ENCODE data around the gene B4GALT4.

The B4GALT4 gene

DNA sequence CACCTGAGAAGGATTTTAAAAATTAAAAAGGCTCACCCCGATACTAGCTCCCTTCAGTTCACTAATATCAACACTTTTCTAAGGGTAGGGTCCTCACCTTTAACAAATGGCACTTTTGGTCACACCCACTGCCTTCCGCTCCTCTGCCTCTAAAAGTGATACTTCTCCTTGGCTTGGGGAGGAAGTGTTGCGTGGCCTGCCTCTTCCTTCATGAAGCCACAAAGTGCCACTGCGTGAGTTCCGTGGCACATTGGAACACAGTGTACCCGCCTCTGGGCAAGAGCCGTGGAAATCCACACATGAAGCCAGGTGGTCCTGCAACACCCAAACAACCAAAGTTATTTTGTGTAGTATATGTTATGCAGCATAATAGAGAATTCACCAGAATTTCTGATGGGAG lies 3.9 kb downstream of the B4GALT4 start:
- no peak for DNase-seq

DNA sequence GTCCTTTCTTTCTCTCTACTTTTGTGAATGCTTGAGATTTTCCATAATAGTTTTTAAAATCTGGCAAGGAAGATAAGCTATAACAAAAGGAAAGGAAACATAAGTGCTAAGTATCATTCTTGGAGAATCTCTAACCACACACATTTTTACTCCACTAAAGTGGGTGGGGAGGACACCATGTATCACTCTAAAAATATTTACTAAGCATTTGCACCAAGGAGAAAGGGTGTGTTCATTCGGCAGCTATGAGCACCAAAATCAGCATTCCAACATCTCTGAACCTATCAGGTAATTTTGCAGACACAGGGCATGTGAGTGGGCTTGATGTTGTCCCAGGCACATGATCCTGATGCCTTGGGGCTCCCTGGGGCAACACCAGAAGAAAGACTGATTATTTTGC lies 5.5 kb downstream of the B4GALT4 start:
- DNase-seq = no peak

DNA sequence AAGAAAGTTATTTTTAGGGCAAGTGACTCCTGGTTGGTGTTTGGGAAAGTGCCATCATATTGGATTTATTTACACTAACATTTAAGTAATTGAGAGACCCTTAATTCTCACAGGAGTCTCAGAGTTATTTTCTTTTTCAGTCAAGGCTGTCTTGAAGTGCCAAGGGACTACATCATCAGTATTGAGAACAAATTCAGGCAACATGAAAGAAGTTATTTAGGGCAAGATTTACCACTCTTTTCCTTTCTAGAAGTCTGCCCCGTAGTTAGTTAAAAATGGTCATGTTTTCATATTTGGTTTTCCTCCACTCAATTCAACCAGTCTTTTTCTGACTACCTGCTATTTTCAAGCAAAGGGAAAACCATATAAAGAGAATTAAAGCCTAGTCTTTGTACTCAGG lies 6.1 kb downstream of the B4GALT4 start:
- DNase-seq = no peak

DNA sequence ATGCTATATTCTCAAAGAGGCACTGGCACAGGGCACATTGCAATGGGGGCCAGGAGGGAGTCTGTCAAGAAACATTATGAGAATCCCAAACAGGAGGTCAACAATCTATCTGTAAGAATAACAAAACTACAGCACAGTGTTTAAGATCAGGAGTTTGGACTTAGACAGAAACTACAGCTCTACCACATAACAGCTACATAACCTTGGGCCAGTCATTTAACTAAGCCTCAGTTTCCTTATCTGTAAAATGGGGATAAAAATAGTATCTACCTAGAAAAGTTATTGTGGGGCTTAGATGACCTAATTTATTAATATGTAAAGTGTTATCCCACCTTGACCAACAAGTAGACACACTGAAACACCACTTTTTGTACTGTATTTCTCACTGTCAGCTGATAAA lies 9.9 kb downstream of the B4GALT4 start:
- DNase-seq = no peak

DNA sequence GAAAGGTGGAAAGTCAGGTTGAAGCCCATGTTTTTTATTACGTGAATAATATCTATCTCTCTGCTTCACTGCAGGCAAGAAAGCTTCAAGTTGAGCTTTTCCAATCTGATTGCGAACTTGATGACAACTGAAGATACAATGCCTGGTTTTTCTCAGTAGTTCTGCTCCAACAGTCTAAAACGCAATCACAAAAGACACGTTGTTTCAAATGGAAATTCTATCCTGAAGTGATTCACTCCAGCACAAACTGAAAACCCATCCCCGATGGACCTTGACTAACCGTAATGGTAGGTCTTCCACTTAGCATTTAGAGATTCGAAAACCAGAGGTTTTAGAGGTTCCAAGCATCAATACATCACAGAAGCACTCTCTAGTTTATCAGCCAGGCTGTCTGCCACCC lies 10.6 kb downstream of the B4GALT4 start:
- no peak for DNase-seq

DNA sequence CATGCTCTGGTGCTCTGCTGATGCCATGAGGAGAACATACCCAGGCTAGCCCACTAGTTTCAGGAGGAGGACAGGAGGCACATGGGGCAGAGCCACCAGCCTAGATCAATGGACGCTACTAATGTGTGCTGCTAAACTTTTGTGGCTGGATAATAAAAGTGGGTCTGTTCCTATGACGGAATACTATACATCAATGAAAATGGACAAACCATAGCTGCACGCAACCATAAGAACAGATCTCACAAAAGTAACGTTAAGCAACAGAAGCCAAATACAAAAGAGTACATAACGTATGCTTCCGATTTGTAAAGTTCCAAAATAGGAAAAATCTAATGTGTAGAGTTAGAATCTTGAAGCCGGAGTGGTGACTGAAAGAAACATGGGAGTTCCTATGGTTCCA lies 11.5 kb downstream of the B4GALT4 start:
- DNase-seq = no peak

DNA sequence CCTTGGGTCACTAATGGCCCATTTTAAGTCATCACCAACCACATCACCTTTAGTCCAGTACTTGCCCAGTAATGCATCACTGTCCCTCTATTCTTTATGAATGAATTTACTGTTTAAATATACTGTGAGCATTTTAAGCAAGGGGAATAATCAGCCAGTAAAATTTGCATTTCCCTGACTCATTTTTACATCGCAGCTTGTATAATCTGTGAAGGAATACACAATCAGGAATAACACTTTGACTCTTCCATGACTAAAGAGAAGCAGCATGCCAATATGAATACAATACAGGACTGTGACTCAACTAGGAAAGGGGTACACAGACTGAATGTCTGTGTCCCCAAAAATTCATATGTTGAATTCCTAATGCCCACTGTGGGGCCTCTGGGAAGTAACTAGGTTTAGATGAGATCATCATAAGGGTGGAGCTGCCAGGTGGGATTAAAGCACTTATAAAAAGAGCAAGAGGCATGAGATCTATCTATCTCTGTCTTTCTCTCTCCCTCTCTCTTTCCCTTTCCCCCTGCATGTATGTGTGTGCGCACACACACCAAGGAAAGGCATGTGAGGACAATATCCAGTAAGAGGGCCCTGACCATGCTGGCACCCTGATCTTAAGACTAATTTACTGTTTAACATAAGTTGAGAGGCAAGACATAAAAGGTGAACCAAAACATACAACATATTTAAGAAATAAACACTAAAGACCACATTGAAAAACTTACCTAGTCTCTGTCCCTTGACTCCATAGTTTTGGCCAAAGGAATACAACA lies 12.1 kb downstream of the B4GALT4 start:
- DNase-seq = no peak

DNA sequence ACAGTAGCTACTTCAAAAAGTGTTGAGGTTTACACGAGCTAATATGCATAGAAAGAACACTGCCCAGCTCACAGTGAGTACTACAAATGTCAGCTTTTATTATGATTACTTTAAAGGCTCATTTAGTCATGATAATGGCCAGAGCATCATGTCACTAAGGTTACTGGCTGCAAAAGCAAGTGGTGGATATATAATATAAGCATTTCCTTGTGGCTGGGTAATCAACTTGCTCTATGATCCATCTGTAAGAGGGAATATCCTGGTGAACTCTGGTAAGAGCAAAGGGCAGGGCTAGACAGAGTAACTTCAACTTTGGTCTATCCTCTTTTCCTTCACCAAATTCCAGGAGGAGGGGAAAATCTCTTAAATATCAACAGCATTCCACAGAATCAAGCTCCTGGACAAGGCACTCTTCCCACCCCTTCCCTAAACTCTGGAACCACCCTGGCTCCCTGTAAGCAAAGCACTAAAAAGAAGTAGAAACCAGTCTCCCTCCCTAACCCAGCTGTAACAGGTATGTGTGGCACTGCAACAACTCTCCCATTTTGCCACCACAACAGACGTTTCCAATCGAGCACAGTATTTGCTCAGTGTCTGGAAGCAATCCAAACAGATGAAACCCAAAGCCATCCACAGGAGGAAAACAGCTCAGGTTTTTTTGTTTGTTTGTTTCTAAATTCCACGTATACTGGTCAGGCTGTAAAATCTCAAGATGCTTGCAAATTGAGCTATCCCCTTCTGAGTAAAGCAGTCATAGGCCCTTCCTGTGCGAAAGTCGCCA lies 13.4 kb downstream of the B4GALT4 start:
- DNase-seq = peak; percentile 58

DNA sequence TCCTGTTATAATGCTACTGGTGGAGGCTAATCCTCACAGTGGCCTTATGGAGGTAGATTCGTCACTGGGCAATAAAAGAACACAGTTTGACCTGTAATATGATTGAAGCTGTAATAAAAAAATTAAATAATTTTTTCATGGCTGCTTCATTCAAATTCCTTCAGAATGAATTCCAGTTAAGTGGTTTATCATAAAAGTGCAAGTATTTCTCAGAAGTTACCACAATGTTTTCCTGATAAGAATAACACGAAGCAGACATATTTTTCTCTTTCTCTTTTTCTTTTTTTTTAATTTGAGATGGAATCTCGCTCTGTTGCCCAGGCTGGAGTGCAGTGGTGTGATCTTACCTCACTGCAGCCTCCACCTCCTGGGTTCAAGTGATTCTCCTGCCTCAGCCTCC lies 15.6 kb downstream of the B4GALT4 start:
- DNase-seq = no peak

DNA sequence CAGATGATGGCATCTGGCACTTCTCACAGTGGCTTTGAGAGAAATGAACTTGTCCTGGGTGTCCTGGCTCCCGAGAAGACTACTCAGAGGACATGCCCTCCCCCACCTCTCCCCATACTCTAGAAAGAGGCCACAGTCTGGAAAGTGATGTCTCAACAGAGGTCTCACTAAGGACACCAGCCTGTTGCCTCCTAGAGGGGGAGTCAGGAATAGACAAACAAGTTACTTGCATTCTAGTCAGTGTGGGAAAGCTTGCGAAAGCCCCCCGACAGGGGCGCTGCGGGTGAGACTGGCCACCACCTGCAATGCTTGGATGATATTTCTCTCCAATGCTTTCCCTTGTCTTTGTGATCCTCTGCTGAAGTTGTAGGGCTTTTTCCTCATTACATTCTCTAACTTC lies 17.2 kb downstream of the B4GALT4 start:
- no peak for DNase-seq

DNA sequence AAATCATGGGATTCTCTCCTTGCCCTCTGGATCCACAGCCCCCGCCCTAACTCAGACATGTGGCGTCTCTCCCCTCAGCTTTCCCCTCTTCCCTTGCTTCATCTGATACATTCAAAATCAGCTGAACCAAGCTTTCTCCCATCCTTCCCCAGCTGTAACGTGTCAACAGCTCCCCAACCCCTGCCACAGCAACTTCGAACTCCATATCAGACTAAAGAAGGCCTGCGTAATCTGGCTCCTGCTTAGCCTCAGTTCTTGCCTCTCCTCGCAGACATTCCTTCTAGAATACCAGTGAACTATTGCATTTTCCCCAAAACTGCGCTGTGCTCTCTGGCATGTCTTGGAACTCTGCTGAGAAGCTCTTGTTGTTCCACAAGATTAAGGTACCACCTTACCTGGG lies 18.3 kb downstream of the B4GALT4 start:
- DNase-seq = no peak

DNA sequence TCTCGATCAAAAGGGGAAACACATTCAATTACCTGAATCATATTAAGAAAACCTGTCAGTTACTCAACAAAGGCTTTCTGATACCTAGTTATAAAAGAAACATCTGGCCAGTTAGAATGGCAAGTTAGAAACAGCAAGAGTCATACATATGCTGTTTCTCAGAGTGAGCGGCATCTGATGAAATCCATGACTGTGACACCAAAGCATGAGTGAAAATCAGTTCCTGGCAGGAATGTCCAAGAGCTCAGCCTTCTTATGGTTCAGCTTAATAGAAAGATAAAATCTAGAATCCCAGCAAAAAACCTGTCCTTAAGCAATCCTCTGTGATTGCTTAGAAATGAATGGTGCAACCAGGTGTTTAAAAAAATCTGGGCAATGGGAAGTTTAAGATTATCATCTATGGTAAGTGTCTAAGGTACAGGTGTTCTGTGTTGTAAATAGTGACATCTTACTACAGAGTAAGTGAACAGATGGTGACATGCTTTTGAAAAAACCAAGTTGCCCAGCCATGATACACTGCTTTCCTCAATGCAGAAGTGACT lies 18.8 kb downstream of the B4GALT4 start:
- DNase-seq = no peak

DNA sequence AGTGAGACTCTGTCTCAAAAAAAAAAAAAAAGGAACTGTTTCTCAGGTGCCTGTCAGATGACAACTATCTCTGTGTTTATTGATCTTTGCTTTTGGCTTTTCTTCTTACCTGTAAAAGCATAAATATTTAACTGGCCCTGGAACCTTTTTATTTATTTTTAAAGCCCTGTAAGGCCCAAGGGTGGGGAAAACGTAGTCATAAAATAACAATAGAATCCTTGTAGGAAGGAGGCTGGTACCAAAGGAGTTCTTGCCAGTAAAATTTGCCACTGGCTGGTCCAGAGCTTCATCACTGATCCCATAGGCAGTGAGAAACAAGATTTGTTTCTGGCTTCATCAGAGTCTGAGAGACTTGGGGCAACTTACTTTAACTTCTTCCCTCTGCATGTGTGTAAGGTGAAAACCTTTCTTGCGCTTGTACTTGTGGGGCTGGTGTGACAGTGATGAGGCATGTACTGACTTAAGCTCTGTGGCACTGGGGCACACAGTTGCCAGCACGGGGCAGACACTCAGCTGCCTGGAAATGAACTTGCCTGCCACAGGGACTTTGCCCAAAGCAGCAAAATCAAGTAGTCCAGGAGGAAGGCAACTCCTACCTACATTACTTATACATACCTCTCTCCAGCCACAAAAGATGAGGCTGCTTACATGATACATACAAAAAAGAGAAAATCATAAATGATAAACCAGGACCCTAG lies 19.6 kb downstream of the B4GALT4 start:
- no peak for DNase-seq

DNA sequence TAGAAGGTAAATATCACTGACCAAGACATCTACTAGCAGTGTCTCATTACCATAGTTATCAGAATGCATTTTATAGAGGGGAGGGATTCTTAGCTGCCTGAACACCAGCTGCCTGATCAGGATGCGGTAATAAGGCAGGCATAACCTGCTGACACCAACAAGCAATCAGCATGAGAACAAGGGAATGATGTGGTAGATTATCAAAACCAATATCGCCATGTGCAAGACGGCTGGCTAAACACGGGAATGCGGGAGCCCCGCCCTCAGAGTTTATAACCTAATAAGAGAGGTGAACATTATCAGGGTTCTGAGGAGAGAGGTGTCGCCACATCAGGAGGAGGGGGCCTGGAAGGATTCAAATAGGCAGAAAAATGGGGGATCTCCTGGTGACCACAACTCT lies 20.5 kb downstream of the B4GALT4 start:
- DNase-seq = no peak

DNA sequence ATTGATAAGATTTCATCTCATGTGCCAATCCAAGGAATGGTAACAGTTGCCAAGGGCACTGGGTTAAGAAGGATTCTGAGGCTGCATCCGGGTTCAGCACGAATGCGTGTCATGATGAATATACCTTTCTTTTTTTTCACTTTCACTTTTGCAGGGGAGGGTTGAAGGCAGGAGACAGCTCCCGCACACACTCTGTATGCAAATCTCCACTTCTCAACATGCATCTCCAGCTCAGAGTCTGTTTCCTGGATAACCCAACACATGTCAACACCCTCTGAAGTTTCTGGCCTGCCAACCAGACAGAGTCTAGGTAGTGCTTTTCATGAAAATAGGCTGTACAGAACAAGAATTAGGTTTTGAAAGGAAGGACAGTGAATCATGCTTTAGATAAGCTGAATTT lies 21.6 kb downstream of the B4GALT4 start:
- no peak for DNase-seq

DNA sequence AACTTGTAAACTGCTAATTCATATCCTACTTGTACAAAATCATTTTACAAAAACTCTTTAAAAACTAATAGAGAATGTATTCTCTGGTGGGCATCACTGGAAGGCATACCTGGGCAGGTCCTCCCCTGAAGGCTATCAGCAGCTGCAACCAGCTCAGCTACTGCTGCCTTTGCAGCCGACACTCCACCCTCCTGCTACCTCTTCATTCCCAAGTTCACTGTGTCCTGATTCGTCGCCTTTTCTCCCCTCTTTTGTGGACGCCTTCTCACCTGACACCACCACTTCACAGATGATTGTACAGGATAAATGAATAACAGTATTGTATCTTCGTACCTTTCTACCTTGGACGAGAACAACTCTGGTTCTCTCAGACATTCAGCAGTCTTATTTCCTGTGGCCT lies 28.9 kb downstream of the B4GALT4 start:
- DNase-seq = no peak

DNA sequence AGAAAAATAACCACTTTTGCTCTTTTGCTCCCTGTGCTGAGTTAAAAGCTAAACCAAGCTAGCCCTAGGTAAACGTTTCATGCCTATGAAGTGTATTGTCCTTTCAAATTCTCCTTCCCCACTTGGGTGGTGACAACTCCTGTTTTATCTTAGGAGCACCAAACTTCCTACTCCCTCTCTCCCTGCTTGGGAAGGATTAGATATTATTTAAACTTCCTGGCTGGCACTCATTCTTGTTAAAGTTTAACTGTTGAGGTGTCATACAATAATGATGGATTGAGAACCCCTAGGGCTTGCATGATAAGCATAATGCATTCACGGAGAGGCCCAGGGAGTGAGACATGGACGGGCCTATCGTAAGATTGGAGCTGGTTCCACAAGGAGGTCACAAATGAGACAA lies 29.5 kb downstream of the B4GALT4 start:
- DNase-seq = no peak

DNA sequence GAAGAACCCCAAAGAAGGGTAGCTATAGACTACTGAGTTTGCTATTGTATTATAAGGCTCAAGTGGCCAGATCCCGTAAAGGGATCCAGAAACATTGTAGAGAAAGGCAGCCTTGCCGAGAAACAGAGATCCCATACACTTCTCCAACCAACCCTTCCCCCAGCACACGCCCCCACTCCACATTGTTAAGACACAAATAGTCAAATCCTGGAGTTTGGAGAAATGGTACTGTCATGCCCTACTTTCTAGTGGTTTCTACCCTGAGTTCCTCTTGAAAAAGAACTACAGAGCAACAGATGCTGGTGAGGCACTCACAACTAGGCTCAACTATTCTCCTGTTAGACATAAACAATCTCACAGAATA lies 33.2 kb downstream of the B4GALT4 start:
- no peak for DNase-seq

DNA sequence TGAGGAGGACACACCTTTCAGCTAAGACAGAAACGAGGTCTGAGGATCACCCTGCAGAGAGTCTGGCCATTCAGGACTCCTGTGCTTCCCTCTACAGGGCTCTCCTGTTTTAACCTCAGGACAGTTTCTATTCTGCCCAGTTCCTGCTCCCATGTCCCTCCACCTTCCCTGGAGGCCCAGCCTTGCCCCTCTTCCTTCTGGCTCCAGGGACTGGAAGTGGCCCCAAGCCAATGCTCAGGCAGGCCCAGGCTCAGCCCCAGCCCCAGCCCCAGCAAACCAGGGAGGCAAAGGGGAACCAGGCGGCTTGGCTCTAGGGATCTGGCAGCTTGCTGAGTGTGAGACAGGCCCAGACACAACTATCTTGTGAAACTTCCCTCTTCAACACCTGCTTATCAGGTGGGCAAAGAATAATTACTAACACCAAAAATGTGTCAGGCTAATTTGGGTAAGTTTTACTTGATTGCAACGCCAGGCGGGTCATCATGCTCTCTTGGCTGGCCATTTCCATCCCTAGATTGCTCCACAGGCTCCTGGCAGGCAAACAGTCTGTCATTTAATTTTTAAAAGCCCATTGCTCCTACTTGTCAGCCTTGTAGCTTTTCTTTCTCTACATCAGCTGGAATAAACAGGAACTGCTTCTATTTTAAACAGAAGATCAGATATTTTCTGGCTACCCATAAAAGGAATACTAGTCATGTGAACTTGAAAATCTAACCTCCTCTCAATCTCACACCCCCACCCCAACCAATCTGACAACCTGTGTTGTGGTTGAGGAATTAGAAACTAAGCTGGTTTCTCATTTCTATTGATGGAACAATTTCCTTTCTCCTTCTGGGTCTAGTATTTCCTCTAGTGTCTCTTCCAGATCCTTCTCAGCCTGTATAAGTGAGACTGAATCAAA lies 33.8 kb downstream of the B4GALT4 start:
- DNase-seq = no peak

DNA sequence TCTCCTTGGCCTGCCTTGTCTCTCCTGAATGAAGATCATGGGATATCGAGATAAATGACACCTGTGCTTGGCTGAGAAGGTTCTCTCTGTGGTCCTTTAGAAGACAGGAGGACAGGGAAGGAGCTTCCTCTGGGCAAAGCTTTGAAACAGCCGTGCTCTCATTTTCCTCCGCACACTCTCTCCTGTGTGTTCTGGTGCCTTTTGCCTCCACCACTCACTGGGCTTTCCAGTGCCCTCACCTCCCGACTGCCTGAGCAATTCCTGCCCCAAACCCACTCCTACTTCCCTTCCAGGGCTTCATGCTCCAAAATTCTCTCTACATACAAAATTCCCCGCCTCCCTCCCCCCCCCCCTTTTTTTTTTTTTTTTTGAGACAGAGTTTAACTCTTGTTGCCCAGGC lies 35.0 kb downstream of the B4GALT4 start:
- DNase-seq = no peak

DNA sequence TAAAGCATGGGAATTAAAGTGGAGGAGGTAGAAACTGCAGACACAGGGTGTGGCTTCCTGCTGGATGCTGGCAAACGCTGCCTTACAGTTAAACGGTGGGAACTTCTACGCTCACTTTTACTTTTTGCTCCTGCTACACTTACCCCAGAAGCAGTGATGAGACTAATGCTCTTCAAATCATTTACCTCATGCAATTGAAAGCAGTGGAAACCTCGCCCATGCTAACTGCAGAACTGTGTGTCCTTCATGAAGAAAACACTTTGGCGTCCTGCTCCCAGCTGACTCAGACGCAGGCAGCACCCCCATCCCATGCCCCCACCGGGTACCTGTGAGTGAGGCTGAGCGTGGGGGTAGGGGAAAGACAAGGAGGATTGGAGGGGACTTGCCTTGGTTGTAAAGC lies 35.5 kb downstream of the B4GALT4 start:
- no peak for DNase-seq

DNA sequence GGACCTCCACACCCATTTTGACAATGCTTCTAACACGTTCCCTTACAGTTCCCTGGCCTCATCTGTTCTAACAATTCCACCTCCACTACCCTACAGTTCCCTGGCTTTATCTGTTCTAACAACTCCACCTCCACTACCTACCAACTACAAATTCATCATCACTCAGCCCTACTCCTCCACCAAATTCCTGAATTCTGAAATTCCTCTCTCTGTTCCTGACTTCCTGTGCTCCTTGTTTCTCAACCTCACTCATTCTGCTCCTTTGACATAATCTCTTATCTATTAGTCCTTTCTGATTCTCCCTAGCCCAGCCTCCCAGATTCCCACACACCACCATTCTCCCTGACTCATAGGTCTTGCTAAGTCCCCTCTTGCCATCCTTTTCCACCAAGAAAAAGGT lies 44.8 kb downstream of the B4GALT4 start:
- no peak for DNase-seq

DNA sequence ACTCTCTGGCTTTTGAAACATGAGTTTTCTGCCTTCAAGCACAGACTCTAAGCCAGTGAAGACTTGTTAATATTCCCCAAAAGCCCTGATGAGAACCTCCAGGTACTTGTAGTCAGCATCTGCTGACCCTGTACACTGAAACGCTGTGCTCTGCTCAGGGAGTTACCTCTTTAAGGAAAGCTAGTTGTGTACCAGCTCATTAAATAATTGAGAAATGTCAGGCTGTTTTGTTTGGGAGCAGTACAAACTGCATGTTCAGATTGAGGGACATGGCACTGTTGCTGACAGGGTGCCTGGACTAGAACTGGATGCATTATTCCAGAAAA lies 45.6 kb downstream of the B4GALT4 start:
- no peak for DNase-seq

Measured in NCI-H2029 (cell line).